ENCODE measurements around the gene NEUROD2. TPM values are rescaled to one million over a fixed set of nuclear protein-coding genes. Genes with fewer than 3 reads are reported as not detected.

The NEUROD2 gene
- total and polyA plus RNA-seq, 2 of the 8 experiments (the other 6 are each of a cell fraction or from before 2014, with no cell fraction given), result not detected

GRCh38 chr17:39636587-39636926, 28.8 kb upstream of the NEUROD2 start:
- no peak overlapping the region for H2AK5ac ChIP-seq (ENCODE audit: low read depth, low read length)
- H2BK5ac ChIP-seq (ENCODE audit: low read depth, low read length), result peak overlapping the region; percentile 71; the same call in 1 of the 2 replicates
- 0 out of 2 replicates have a peak overlapping the region, but pooled peaks have one; percentile 61 for H2BK15ac ChIP-seq (ENCODE audit: low read length)
- H3K9ac ChIP-seq (replicated peaks in 1 of 4; ENCODE audit: extremely low read depth in 1 of 4, low read depth in 3 of 4, low read length in 3 of 4), result no peak overlapping the region
- ChIA-PET POLR2A (ENCODE audit: partially characterized antibody) (interaction anchor here (0.8 to 2.4 kb wide), 5 partner anchors 8 to 65 kb away, joined by 3 to 6 read pairs (median 3); partner anchors contain the start of gene ERBB2), CTCF (ENCODE audit: partially characterized antibody) (interaction anchor here (27.2 to 49.2 kb wide), 3 partner anchors 3 to 49 kb away, joined by 1096 to 1885 read pairs (median 1096); partner anchors contain the start of genes ERBB2, PGAP3, PNMT and PPP1R1B)
- H3K36me3 ChIP-seq (ENCODE audit: control insufficient read depth in 2 of 4, insufficient read depth in 4 of 4, low read length in 3 of 4), result no peaks in the 10 kb centered on the region
- no peak overlapping the region for H3K4ac ChIP-seq (replicated peaks; ENCODE audit: insufficient read length, low read depth, low read length)
- DNase-seq (ENCODE audit: low read depth in 1 of 2, low spot score in 2 of 2) (no peak), FAIRE-seq (no peak)
- peaks cover 3 to 12% of the 10 kb centered on the region in 2 experiments for H4K20me1 ChIP-seq (replicated peaks in 1 of 2; ENCODE audit: control insufficient read depth in 1 of 2, insufficient read depth in 2 of 2, low read length in 2 of 2)
- no peak overlapping the region for H2AFZ ChIP-seq (ENCODE audit: low read length)
- no peak overlapping the region for H4K5ac ChIP-seq (ENCODE audit: insufficient read length, low read depth, low read length)
- peaks cover 15% of the 10 kb centered on the region for H3K79me1 ChIP-seq (ENCODE audit: low read depth, low read length)
- no peak overlapping the region for H3K56ac ChIP-seq (replicated peaks; ENCODE audit: insufficient read length, low read depth, low read length)
- 0 out of 2 replicates have a peak overlapping the region, but pooled peaks have one; percentile 61 for H2BK20ac ChIP-seq (ENCODE audit: low read length)
- peaks cover 8% of the 10 kb centered on the region; the same call in 1 of the 2 replicates for H3K23me2 ChIP-seq (ENCODE audit: low read depth, low read length)
- peak overlapping the region; percentile 57; the same call in 1 of the 2 replicates for H3K18ac ChIP-seq (ENCODE audit: extremely low read depth, low read length)
- no peak overlapping the region for H3K23ac ChIP-seq (ENCODE audit: insufficient read length)
- peaks cover 8 to 41% of the 10 kb centered on the region in 2 experiments for H3K79me2 ChIP-seq (ENCODE audit: control insufficient read depth in 1 of 2, insufficient read depth in 2 of 2, low read length in 2 of 2)
- H4K91ac ChIP-seq (replicated peaks; ENCODE audit: insufficient read length, low read length), result peak overlapping the region; percentile 31
- H3K4me1 ChIP-seq (replicated peaks in 1 of 4; ENCODE audit: control insufficient read depth in 3 of 4, insufficient read depth in 4 of 4, low read length in 3 of 4), result peaks cover 13 to 46% (median 31%) of the 10 kb centered on the region in 4 experiments
- H3K27ac ChIP-seq (ENCODE audit: low read depth, low read length), result no peak overlapping the region
- H2BK120ac ChIP-seq (replicated peaks; ENCODE audit: low read depth, low read length), result no peak overlapping the region
- peak overlapping the region; percentile 86 to 97 for H3K4me2 ChIP-seq (ENCODE audit: insufficient read depth in 1 of 2, low read depth in 2 of 2, low read length in 2 of 2)
- TF ChIP-seq TAF7 (optimal IDR thresholded peaks at IDR 0.05; ENCODE audit: borderline replicate concordance, low read depth, low read length), result no peak
- TF ChIP-seq CHD1 (IDR thresholded peaks at IDR 0.05; ENCODE audit: low read depth, low read length), result no peak
- TF ChIP-seq EGR1 (IDR thresholded peaks at IDR 0.05; ENCODE audit: borderline replicate concordance, low read depth, low read length), result no peak
- WGBS, 2 experiments (ENCODE audit: extremely low coverage in 1 of 2, insufficient coverage in 1 of 2, insufficient read length in 1 of 2, insufficient replicate concordance in 2 of 2, low coverage in 1 of 2, low lambda C conversion rate in 2 of 2, missing lambda C conversion rate in 1 of 2), result 57% methylated on average over 6 of the region's 6 CpGs; no CpG with 5 or more reads in 1 of the 2 experiments
- H2BK12ac ChIP-seq (ENCODE audit: low read depth, low read length), result peak overlapping the region; percentile 80; the same call in 1 of the 2 replicates
- H3K9me3 ChIP-seq (ENCODE audit: insufficient read depth in 2 of 2, low read depth in 1 of 2, low read length in 1 of 2), result no peaks in the 10 kb centered on the region
- no peak overlapping the region for H3K14ac ChIP-seq (ENCODE audit: insufficient read length)
- peak overlapping the region; percentile 16 to 83 (median 54); a peak in 6 of 8 replicates for H3K4me3 ChIP-seq (ENCODE audit: extremely low read depth in 1 of 4, insufficient read depth in 2 of 4, low read depth in 3 of 4, low read length in 4 of 4)
- peak overlapping the region; percentile 66; the same call in 1 of the 2 replicates for H4K8ac ChIP-seq (ENCODE audit: extremely low read depth, insufficient read depth, low read length)
- H3K27me3 ChIP-seq (replicated peaks in 1 of 4; ENCODE audit: control insufficient read depth in 3 of 4, extremely low read depth in 1 of 4, insufficient read depth in 3 of 4, low read length in 3 of 4), result 0 out of 7 replicates have a peak, but pooled peaks cover 0 to 3% (median 0%) of the 10 kb centered on the region in 4 experiments
